HG02973 (cell line): ENCODE data around the gene TPCN1.

ENCODE experiments used
- ATAC-seq: cut with Tn5 transposase; IDR thresholded peaks from one replicate; pipeline ENCODE4 v1.9.1; 2021; ENCODE audit warnings: moderate library complexity; ENCODE audit not compliant: unreplicated experiment

The TPCN1 gene

DNA sequence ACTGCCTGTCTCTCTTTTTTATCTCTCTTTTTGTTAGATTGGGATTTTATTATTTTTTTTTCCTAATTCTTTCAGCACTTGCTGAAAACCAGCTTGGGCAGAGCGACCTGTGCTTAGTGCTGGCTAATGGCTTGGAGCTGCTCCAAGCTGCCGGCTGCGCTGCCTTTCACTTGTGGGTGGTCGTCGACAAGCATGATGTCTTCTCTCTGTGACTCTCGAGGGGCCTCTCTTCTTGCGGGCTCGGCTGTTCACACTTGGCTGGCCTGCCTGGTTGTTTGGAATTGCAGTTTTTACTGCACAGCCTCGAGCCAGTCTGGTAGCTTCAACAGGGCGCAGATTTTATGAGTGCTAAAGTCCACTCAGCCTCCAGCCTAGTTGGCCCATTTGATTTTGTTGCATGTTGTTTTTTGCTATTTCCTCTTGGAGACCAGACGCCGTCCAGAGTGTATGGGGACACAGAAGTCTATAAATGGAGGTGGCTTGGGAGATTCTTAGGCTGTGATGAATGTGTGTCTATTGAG is 18.6 kb downstream of the TPCN1 start:
- ATAC-seq, result no peak

DNA sequence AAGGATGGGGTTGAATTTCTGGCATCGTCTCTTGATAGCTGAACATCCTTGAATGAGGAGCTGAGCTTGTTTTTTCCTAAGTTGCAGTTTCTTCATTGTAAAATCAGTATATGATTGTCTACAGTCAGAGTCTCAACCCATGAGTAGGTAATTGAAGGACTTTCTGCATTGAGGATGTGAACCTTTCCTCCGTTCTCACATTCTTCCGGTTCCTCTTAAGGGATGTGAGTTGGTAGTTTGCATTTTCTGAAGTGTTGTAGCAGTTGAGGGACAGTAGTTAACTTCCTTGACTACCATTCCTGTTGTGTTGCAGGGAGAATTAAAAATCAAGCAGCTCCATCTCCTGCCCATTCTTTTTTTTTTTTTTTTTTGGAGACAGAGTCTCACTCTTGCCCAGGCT is 19.1 kb downstream of the TPCN1 start:
- peak; percentile 46 for ATAC-seq

- ATAC-seq, result no peak
Measured at GRCh38 chr12:113241191-113242025, 20.1 kb downstream of the TPCN1 start.

- no peak for ATAC-seq
Measured at GRCh38 chr12:113242026-113242418, 20.8 kb downstream of the TPCN1 start.

GRCh38 chr12:113242560-113242959 is 21.3 kb downstream of the TPCN1 start:
- ATAC-seq, result no peak

GRCh38 chr12:113244047-113244460 is 22.8 kb downstream of the TPCN1 start:
- no peak for ATAC-seq

DNA sequence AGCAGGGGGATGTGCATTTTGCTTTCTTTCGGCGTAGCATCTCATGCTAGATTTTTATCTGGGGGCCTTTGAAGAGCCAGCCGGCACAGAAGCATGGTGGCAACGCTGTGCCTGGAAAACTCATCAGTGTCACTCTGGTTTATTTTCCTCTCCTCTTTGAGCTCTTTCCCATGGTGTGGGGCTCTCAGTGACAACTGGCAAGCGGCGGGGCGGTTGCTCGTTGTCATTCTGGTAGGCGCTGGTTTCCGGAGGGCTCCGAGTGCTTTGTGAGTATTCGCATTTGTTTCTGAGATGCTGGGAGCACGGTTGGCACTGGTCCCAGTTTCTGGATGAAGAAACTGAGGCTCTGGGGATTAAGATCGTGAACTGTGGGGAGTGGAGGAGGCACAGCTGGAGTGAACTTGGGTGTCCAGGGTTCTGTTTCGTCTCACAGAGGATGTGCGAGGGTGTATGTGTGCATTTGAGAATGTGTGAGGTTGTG is 23.3 kb downstream of the TPCN1 start:
- ATAC-seq, result no peak

DNA sequence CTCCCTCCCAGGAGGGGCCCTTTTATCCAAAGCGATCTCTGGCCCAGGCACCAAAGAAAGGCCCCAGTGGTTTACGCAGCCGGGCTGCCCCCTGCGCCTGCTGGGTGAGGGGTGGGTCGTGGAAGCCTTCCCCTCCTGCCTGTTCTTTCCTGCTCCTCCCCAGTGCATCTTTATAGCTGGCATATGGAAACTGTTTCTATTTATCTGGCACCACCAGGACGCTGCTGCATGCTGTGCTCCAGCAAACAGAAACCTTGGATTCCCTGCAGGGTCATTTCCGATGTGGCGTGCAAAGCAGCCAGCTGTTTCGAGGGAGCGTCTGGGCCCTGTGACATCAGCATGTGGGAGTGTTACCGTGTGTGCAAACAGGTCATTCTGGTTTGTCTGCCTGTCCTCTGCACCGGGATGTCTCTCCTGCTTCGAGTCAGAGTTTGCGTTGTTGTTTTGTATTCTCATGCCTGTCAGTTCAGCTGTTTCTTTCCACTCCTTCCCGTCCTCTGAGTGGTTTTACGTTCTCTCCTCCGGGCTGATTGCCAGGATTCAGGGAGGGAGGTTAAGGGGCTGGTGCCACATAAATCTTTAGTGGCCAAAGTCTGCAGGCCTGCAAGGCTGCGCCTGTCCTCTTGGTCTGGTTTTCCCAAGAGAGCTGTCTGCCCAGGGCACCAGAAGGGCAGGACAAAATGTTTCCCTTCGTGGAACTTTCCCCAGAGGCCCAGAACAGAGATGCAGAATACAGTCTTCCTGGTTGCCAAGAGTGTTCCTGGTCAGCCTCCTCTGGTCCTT is 24.6 kb downstream of the TPCN1 start:
- no peak for ATAC-seq

- no peak for ATAC-seq
Measured at GRCh38 chr12:113246478-113247122, 25.3 kb downstream of the TPCN1 start.

DNA sequence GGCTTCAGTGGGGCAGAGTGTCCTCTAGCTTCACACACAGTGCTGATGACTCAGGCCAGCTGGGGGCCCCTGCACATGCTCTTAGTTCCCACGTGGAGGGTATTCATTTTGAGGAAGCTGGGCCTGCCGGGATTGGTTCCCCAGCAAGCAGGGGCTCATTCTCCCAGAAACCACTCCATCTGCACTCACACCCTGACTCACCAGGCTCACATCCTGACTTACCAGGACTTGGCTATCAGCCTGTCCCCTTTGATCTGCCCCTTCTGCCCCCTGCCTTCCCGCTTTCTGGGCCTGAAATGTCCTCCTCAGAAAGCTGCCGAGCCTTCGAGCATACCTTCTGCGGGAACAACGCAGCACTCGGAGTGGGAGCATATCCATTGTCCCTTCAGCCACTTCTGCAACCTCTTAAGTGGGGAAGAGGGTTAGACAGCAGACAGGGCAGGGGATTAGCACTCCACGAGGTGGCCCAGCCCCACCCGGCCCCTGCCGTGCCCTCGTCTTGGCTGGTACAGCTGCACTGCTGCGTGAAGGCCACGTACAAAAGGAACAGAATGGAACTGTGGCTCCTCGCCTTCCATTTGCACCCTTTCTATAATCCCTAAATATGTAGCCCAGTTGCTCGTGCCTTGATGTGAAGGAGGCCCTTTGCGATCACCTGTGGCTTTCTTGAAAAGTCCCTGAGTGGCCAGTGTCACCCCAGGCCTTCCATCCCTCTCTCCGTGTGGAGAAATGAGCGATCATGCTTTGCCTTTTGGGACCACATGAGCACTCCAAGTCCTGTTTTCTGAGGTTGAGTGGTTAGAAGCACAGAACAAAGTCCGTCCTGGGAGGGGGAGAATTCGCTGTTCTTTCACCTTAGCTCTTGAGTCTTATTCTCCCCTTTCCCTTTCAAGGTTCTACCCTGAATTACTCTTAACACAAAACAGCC is 26.1 kb downstream of the TPCN1 start:
- no peak for ATAC-seq

GRCh38 chr12:113248051-113248825 is 27.0 kb downstream of the TPCN1 start:
- no peak for ATAC-seq

DNA sequence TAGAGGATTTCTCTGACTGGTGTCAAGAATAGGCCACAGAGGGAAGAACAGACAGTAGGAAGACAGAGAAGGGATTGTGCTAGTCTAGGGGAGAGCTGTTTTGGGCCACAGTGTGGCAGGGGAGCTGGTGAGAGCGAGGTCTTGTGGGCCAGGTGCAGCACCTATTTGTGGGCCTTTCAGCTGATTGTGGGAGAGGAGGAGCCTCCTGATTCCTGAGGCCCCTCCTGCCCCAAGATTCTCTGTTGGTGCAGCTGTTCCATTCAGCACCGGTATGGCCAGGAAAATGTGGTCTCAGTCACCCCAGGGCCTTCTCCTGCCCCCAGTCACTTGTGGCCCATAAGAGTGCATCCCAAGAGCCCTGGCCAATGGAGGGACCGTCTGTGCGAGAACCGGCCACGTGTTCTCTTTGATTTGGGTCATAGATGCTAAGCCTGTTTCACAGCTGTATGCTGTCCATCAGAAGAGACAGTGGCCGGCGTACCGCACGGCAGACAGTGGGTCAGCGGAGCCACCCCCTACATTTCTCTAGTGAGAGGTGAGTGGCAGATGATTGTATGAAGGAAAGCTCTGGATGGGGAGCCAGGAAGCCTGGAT is 27.7 kb downstream of the TPCN1 start:
- ATAC-seq, result no peak

DNA sequence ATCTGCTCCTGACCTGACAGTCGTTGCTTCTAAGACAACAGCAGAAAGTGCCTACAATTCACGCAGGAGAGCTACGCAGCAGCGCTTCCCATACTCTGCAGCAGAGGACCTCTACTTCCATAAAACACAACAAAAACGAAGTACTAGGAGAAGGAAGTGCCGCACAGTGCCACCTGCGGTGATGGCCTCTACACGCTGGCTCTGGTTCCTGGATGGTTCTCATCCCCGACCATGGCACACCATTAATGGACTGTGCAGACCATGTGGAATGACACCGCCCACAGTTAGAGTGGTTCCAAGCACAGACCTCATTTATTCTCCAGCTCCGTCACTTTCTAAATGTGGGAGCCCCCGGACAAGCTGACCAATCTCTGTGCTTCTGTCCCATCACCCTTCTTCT is 28.3 kb downstream of the TPCN1 start:
- ATAC-seq, result no peak

DNA sequence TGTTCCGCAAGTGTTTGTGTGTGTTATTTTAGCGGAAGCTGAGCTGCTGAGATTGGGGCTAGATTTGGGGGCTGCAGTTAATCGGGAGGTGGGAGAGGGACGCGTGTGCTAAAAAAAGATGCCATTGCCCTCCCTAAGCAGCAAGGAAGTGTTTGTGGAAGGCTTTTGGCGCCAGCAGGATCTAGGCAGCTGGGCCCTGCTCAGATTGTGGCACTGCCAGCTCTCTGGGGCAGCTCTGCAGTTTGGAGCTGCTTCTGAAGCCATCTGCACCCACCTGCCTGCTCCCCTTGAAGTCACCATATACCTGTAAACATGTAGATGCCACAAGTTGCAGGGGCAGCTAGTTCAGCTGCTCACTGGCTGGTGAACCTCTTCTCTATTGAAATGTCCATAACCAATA is 28.8 kb downstream of the TPCN1 start:
- ATAC-seq, result no peak

DNA sequence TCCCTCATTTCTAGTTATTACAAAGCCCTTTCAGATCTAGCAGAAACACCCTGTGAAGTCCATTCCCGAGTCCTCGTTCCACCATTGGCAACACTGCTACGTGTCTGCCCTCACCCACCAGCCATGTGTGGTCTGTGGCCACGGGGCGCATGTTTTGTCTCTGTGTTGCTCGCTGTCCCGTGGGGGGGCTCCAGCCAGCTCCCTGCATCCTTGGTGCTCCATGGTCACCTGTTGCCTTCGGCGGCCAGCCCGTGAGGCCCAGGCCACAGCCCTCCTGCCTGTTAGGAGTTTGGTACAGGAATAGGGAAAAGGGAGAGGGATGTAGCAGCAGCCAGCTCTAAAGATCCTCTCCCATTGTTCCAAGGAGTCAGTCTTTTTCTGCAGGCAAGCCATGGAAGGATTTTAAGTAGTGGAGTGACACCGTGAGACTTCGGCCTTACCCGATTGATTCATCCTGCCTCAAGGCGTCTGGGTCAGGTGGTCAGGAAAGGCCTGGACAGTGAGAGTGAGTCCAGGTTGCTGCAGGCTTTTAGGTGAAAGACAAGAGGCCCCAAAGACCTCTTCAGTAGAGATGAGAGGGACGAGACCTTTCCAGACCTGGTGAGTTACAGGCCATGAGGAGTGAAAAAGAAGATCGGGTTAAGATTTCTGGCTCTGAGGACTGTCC is 30.3 kb downstream of the TPCN1 start:
- no peak for ATAC-seq

DNA sequence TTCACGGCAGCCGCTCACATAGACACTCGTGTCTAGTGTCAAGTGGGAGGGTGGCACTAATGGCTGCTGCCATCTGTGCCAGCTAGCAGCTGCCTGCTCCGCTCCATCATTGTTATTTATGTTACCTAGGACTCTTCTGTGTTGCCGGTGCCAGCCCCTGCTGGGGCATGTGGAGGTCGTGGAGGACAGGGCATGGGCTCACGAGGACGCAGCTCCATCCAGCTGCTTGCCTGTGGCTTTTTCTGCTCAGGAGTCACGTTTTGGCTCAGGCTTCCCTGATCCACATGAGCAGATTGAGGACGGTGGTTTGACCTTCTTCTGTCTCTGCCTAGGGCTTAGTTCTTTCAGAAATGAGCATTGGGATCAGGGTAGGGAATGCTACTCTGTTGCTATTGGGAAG is 31.2 kb downstream of the TPCN1 start:
- no peak for ATAC-seq

DNA sequence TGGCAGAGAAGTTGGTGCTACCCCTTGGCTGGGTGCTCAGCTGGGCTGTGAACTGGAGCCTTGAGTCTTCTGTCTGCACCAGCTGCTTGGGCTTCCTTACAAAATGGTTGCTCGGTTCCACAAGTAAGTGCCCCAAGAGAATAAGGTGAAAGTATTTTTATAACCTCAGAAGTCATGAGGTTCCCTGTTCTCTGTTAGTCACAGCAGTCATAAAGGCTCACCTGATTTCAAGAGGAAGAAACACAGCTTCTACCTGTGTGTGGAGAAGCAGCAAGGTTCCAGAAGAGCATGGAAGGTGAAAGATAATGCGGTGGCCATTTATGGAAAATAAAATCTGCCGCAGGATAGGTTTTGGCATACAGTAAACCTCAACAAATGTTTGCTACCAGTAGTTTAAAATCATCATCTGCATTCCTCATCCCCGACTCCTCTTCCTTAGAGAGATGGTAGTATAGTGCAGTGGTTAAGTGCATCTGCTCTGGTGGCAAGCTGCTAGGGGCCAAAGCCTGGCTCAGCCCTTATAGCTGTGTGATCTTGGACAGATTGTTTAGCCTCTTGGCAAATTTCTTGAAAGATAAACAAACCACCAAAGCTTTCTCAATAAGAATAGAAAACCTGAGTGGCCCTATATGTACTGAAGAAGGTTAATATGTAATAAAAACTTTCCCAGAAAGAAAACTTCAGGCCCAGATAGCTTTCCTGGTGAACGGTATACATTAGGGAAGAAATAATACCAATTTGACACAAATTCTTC is 32.4 kb downstream of the TPCN1 start:
- ATAC-seq, result no peak

GRCh38 chr12:113254298-113254697 is 33.0 kb downstream of the TPCN1 start:
- no peak for ATAC-seq
